Cerebellar nuclear complex (tissue), 1 donor: ENCODE data around the gene LMX1B.

Experiments used
- DNase-seq, 2 experiments: peaks; one replicate each; lab custom pipeline; 2025; lab: John Stamatoyannopoulos, UW

LMX1B gene

DNA sequence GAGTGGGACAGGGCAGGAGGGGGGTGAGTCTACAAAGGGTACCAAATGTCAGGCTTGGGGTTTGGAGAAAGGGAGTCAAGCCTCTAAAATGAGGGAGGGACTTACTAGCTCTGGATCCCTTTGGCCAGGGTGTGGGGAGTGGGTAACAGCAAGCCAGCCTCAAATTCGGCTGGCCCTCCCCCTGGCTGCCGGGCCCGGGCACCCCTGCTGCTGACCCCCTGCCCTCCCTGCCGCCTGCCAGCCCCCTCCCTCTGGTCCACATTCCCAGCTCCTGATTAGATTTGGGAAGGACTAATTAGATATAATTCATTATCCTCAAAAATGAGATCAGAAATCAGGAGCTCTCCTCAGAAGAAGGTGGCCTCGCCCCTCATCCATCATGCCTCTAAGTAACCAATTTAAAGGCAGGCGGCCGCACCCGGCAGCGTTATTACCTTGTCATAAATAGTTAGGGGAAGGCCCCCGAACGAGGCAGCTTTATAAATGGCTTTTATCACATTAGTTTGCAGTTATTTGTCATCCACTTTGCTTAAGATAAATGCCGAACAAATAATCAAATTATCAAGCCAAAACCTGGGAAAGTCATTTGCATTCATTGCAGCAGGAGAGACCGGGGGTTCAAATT lies 44.6 kb downstream of the LMX1B start:
- no peak for DNase-seq

DNA sequence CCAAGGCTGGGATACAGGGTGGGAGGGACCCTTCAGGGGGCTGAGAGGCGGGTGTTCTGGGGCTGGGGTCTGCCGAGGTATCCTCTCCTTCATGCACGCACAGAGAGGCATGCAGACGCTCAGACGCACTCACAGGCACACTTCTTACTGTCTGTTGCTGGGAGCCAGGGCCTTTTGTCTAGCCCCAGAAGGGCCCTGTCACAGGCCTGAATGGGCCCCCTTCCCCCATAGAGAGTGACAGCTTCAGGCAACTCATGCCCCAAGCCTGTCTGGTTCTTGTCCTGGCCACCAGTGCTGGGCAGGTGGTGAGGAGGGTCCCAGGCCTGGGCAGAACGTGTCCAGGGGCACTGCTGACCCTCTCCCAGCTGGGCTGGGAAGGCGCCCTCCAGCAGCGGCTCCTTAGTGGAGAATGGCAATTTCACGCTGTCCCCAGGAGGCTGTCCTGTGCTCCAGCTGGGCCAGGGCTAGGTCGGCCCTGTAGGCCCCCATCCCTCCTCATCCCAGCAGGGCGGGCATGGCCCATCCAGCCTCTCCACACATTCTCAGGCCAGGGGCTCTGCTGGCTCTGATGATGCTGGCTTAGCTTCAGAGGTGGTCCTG lies 45.3 kb downstream of the LMX1B start:
- DNase-seq: no peak

DNA sequence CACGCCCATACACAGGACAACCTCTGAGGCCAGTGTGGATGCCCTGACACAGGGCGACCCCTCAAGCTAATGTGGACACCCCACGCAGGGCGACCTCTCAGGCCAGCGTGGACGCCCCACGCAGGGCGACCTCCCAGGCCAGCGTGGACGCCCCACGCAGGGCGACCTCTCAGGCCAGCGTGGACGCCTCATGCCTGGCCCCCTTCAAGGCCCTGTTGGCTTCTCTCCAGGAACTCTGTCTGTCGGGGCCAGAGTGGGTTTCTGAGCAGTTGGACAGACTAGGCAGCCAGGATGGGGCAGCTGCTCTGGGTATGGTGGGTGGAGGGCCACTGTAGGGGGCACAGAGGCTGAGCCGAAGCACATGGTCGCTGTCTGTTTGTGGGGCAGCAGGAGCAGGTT lies 47.4 kb downstream of the LMX1B start:
- no peak for DNase-seq

- no peak for DNase-seq
Observed at GRCh38 chr9:126661521-126662251, 48.0 kb downstream of the LMX1B start.

DNA sequence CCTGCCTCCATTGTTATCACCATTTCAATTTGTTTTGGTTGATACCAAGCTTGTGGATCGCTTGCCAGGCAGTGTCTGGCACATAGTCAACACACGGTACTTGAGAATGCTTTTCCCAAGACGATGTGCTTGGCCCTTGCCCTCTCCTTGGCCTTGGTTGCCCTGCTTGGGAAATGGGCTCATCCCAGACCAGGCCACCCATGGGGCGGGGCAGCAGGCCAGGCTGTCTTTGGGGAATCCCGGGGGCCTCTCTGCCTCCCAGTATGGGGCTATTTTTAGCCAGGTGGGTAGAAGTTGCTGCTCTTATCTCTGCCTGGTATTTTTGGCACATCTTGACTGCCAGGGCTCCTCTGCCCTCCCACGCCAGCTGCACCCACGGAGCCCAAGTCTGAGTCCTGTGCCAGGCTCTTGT lies 49.9 kb downstream of the LMX1B start:
- no peak for DNase-seq

DNA sequence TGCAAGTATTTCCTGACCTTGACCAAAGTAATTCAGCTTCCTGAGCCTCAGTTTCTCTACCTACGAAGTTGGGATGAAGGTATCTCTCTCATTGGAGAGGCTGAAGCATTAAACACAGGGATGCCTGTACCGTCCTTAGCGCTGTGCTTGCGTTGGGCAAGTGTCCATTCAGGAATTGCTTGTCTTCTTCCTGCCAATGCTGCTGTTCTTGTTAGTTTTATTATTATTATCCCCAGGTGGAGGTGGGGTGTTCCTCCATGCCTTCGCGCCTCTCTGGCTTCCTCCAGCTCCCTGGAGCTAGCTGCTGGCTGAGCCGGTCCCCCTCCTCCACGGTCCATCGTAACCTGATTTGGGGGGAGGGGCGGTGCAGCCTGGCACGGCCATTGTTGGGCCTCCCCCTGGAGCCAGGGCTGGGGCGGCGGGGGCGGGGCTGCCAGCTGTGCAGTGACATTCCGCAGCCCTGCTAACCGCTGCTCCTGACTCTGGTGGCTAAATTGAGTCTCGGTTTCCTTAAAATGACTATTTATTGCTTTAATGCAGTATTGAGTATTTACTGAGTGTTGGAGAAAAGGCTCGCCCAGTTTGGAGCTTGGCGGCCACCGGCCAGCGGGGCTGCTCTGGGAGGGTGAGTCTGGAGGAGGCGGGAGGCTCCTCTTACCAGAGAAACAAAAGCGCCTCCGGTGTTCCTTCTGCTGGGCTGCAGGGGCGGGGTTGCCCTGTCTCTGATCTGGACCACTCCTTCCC lies 51.3 kb downstream of the LMX1B start:
- DNase-seq: no peak

GRCh38 chr9:126665644-126666035 lies 51.9 kb downstream of the LMX1B start:
- no peak for DNase-seq

DNA sequence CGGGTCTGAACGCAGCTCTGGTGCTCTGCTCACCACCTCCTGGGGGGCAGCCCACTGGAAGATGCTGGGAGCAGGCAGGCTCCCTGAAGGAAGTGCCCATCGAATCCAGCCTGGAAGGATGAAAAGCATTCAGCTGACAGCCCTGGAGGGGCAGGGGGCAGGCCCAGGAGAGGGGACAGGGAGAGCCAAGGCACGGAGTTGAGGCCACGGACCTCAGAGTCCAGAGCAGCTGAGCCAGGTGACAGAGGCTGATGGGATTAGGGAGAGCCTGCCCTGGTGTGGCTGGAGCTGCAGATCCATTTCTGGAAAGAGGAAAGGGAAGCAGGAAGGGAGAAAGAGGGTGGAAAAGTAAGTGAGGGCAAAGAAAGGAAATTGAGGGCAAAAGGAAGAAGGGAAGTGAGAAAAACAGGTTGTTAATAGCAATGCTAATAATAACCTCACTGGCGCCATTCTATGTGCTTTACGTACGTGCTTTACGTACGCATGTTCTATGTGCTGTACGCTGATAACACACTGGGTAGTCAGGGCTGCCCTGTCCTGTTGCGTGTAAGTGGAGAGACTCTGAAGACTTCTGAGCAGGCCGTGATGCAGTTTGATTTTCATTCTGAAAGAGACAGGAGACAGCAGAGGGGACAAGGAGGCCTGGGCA lies 52.6 kb downstream of the LMX1B start:
- DNase-seq: no peak

- no peak for DNase-seq
Observed at GRCh38 chr9:126667190-126668055, 53.7 kb downstream of the LMX1B start.

GRCh38 chr9:126668058-126668457 lies 54.3 kb downstream of the LMX1B start:
- no peak for DNase-seq

GRCh38 chr9:126669108-126669507 lies 55.4 kb downstream of the LMX1B start:
- DNase-seq: no peak

DNA sequence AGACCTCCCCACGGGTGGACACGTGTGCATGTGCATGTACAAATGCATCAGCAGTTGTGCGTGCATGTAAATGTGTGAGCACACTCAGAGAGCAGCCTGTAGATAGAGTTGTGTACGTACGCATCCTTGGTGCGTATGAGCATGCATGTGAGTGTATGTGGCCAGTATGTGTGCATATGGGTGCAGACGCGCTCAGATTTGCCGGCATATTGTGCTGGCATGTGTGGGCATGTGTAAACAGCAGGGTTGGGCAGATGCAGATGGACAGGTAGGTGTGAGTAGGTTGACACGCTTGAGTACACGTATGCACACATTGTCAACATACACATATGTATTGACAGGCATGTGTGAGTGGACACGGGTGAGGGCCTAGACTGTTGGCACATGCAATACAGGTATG lies 56.5 kb downstream of the LMX1B start:
- no peak for DNase-seq

GRCh38 chr9:126671381-126671831 lies 57.7 kb downstream of the LMX1B start:
- no peak for DNase-seq

DNA sequence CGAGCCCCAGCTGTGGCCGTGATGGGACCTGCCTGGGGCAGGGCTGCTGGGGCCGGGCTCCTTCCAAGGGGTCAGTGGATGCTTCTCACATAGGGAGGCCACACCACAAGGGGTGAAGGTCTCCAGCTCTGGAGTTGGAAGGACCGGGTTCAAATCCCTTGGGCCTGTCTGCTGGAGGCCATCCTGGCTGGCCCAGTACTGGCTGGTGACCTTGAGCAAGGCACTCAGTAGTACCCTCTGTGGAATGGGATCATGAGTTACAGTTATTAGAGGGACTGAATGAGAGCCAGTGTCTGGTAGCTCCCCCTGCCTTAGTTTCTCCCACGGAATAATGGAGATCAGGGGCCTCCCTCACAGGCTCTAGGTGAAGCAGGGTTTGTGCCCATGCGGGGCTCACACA lies 58.3 kb downstream of the LMX1B start:
- DNase-seq: no peak

GRCh38 chr9:126672634-126673284 lies 59.0 kb downstream of the LMX1B start:
- no peak for DNase-seq

- DNase-seq: no peak
Observed at GRCh38 chr9:126673689-126674364, 60.1 kb downstream of the LMX1B start.

DNA sequence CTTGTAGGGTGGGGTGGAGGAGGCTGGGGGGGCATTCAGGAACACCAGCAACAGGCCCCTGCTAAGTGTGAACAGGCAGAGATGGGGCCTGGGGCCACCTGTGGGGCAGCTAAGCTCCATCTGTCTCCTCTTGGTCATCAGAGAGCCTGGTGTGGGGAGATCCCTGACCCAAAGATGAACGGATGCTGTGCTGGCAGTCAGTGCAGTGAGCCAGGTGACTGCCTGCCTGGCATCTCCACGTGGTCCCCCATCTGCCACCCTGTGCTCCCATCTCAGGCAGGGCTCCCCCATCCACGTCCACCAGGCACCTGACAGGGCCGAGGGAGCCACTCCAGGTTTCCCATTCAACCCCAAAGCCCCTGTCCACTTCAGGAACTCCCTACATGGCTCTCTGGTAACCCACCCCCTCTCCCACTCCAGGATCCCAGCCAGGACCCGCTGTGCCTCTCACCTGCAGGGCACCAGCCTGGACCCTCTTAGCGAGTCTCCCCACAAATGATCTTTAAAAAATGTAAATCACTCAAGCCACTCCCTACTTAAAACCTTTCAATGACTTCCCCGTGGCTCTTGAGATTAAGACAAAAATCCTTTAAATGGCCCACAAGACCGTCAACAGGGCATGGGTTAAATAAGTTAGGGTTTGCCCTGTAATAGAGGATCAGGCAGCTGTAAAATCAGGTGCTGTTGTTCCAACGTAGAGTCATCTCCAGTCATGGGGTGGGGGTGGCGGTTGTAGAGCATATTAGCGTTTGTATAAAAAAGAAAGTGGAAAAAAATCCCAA lies 60.8 kb downstream of the LMX1B start:
- DNase-seq: peak; percentile 22 to 65

DNA sequence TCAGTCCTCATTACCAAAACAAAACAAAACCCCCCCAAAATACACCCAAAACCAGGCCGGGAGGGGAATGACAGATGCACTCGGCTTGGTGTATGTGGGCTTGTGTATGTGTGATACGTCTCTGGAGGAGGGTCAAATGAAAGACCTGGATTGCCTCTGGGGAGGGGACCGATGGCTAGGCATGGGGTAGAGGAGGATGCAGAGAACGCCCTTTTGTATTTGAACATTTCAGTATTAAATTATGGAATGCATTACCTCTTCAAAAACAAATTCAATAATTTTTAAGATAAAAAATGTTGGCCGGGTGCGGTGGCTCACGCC lies 61.4 kb downstream of the LMX1B start:
- DNase-seq: no peak

DNA sequence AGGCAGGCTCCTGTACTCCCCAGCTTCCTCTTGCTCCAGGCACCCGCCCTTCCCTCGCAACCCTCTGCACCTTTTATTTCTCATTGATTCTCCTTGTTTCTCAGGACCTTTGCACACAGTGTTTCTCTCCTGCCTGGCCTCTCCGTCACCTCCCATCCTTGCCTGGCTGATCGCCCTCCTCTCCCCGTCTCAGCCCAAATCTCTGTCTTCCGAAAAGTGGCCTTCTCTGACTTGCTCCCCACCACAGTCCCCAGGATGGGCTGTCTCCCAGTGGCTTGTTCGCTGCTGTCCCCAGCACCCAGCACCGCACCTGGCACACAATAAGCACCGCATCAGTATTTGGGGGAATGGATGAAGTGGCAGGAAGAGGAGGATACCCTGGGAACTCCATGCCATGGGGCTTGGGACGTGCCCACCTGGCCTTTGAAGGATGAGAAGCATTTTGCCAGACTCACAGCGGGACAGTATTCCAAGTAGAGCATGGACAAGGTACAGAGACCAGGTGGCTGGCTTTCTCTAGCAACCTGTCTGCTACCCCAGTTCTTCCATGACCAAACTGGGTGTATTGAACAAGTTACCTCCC lies 62.5 kb downstream of the LMX1B start:
- DNase-seq: peak in 1 of 2 experiments; percentile 7
